Stimulated activated CD8-positive, alpha-beta memory T cell treated with anti-CD3 and anti-CD28 coated beads, Interleukin-12 subunit alpha, Interleukin-12 subunit beta, amount 100 ng/mL, for 24 hours (primary cell): Measurements from ENCODE around the gene PKDREJ.
"Not testable (repeated sequence)": the region's sequence is repeated elsewhere in the genome, so short reads cannot be mapped to it uniquely, and the experiment has no call there.

Experiments
- DNase-seq: peaks from one replicate; pipeline ENCODE4 v3.0.0-alpha.2; 2020; ENCODE audit errors: extremely low read depth

The PKDREJ gene

DNA sequence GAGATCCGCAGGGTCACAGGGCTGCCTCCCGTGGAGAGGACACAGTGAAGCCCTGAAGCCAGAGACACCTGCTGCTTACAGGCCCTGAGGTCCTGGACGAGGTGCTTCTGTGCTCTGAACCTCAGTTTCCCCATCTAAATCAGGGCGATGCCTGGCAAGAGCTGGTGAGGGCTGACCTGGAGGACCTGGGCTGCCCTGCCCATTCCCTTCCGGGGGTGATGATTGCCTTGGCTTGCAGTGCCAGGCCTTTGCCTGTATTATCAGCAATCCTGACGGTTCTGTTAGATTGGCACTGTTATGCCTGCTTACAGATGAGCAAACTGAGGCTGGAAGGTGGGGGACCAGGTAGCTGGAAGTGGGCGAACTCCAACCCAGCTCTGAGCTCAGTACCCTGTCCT is 25.7 kb upstream of the PKDREJ start:
- DNase-seq, result no peak

DNA sequence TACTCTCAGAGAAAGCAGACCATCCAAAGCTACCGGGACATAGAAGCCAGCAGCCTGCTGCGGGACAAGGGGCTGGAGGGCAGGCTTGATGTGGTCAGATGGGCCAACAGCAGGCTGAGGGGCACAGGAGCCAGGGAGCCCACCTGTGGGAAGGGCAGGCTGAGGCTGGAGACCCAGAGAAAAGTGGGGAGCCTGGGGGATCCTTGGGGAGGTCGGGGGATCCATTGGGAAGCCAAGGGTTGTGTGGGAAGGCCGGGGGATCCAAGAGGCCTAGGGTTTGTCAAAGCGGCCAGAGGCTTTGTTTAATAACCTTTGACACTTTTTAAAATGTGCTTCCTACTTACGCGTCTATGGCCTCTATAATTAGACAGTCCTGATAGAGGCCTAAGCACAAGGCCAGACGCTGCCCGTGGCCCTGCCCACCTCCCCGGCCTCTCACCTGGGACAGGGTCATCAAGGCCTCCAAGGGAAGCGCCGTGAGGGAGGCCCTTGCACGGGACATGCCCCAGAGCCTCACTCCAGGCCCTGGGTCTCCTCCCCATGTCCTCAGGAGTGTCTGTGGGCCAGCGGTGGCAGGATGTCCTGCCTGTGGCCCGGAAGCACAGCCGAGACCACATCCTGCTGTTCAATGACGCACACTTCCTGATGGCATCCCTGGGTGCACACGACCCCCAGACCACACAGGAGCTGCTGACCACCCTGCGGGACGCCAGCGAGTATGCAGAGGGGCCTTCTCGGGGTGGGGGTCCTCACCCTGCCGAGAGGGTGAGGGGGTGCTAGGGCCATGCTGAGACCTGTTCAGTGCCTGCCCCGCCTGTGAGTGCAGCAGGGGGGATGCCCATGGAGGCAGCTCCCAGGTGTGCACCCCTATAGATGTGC is 25.0 kb upstream of the PKDREJ start:
- no peak for DNase-seq

DNA sequence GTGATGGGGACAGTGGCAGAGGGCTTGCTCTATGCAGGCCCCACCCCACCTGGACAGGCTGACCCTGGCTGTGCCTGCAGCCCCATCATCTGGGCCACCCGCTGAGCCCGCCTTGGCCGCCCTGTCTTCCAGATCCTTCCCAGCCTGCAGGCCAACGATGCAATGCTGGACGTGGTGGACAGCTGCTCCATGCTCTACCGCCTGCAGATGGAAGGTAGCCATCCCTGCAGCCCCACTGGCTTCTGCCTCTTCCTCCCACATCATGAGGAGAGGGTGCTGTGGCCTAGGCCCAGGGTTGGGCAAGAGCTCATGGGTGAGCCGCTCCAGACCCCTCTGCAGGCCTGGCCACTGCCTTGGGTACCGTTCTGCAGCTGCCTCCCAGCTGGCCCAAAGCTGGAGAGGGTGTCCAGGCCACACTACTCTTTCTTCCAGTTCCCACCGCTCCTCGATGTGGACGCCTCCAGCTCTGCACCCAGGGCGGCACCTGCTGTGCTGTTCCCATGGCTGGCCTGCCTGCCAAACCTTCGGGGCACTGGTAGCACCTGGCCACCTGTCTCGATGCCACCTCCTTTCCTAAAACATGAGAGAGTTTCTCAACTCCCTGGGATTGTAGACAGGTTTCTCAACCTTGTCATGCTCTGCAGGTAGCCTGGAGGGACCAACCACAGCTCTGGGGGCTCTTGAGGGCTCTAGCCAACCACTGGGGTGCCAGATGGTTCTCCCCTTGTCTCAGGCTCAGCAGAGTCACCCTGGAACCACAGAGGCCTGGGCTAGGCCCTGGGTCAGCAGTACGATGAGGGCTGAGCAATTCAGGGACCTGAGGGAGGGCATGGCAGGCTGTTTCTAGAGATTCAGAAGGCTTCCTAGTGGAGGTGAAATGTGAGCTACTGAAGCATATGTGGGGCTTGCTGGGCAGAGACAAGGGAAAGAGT is 24.1 kb upstream of the PKDREJ start:
- no peak for DNase-seq

DNA sequence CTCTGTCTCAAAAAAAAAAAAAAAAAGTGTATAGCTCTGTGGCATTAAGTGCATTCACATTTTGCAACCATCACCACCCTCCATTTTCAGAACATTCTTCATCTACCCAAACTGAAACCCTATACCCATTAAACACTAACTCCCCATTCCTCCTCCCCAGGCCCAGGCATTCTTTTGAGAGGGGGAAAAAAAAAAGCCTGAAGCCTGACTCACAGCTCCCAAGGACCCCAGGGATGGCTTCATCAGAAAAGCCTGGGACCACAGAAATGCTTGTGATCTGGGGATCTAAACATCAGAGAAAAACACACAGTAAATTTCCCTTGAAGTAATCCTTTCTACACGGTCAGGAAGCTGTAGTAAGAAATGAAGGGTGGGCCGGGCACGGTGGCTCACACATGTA is 22.9 kb upstream of the PKDREJ start:
- no peak for DNase-seq

DNA sequence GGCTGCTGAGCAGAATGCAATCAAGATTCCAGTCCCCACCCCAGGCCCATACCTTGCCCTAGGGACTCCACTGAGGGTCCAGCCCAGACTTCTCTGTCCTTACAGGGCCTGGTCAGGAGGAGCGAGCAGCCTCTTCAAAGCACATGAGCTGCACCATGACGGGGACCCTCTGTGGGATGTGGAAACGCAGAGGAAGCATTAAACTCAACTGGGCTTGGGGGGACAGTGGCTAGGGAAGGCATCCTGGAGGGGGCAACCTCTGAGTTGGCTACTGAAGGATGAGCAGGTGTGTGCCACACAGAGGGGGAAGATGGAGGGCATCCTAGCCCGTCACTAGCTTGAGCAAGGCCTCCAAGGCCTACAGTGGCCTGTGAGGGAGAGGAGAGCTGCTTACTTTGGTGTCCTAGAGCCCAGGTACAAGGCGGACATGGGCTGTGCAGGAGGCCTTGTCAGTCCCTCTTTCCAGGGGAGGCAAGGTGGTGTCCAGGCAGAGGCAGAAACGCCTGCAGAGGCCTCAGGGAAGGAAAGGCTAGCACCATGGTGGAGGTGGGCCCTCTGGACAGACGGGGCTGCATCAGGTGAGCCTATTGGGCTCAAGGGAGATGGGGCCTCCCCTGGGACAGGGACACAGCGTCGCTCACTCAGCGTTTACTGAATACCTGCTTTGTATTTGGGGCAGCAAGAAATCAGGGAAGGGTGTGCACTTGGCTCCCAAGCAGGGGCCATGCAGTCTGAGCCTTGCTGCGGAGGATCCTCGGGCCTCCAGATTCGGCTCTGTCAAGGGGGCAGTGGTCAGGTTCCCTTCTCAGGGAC is 18.9 kb upstream of the PKDREJ start:
- no peak for DNase-seq

DNA sequence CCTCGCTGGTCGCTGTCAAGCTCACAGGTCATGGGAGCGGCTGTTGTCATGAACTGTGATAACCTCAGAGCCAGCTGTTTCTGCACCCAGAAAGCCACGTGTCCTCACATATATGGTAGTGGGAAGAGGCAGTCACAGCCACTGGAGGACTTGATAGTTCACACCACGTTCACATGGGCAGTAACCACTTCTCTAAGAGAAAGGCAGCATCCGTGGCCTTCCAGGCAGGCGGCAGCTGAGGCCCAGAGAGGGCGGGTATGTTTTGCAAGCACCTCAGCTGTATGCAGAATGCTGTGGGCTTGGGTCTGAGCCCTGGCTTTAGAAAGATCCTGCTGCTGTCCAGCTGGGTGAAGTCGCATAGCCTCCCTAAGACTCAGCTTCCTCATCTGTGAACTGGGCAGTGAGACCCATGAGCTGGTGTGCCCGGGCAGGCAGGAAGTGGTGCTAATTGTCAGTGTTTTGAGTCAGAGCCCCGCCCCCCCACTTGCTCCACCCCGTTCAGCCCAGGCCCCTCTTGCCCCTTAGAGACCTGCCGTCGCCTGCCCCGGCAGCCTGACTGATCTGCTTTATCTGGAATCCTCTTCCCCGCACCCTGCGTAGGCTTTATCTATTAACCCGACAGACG is 18.0 kb upstream of the PKDREJ start:
- no peak for DNase-seq

DNA sequence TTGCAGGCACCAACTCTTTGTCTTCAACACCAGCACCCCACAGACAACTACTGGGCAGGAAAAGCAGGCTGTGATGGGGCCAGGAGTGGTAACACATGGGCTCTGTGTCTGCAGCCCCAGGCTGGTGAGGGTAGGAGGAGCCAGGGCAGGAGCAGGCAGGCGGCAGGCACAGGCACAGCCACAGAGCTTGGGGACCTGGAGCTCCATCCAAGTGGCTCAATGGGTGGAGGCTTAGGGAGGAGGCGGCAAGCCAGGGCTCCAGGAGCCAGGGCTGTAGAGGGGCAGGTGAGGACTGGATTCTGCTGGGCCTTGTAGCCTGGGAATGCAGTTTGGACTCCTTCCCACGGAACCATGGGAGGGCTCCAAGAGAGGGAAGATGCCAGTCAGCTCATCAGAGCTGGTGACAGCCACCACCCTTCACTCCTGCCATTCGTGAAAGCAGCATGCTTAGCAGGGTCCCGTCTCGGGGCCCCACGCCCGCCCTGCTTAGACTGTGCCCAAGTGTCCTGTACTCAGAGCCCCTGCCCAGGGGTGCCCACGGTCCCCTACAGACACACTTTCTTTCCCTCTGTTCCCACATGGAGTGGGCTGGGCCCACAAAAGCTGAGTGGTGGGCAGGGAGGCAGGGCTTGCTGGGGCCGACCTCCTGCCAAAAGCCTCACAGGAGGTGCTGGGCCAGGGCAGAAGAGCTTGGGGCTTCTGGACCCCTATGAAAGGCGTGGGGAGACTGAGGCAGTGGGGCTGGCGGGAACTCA is 17.1 kb upstream of the PKDREJ start:
- no peak for DNase-seq

DNA sequence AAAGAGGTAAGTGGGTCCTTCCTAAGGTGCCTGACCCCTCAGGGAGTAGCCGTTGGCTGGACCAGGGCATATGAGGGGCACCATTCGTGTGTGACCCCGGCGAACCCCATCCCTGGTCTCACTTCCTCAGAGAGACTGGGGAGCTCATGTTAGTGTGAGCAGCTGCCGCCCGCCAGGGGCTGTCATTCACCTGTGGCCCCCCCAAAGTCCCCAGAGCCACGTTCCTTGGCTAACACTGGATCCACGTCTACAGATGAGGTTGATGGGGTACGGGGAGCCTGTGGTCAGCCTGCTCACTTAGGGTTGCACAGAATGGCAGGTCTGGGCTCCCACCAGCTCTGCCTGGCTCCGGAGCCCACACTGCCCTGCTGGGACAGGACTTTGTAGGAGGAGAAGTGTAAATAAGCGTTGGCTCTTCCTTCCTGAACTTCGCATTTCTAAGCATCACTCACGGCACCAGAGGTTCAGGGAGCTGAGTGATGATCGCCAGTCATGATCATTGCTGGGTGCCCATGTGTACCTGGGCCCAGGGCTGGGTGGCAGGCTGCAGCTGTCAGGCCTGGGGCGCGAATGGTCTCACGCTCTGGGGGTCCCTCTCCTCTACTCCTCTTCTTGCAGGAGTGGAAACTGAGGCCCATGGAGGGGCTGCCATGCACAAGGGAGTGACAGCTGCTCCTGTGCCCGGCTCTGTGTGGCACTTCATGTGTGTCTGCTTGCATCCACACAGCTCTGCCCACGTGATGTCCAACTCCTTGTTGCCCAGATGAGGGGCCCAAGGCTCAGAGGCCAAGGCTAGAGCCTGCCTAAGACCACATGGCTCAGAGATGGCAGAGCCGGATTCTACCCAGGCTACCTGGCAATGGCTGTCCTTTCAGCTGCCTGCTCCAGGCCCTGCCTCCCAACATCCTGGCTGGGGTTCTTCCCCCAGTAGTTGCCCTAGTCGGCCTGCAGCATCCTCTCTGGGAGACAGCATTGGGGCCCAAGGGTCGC is 15.8 kb upstream of the PKDREJ start:
- DNase-seq, result no peak

DNA sequence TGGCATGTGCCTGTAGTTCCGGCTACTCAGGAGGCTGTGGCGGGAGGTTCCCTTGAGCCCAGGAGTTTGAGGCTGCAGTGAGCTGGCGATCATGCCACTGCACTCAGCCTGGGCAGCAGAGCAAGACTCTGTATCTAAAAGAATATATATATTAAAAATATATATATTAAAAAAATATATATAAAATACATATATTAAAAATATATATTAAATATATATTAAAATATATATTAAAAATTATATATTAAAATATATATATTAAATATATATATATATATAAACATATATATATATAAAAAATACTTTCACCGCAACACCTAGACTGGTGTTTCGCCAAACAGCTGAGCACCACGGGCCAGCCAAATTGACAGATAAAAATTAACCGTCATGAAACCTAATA is 13.4 kb upstream of the PKDREJ start:
- no peak for DNase-seq

DNA sequence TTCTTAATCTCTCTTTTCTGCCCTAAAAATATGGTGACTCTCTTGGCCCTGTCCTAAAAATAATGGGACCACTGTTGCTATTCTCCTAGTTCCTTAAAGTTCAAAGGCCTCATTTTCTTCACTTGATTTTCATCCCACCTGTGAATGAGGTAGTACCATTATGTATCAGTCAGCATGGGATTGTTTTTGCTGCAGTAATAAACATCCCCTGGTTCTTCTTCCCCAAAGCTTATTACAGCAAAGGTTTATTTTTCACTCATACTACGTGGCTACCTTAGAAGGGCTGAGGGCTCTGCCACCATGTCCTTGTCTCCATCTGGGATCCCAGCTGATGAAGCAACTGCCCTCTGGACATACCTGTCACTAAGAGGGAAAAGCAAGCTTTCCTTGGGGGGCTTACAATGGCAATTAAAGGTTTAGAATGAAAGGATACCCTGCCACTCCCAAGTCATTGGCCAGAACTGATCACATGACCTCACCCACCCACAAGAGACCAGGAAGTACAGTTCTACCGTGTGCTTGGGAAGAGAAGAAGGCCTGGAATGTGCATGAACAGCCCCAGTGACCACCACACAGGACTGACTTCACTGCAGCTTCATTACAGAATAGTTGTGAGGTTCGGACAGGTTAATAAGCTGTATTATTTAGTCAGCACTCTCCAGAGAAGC is 12.4 kb upstream of the PKDREJ start:
- no peak for DNase-seq

DNA sequence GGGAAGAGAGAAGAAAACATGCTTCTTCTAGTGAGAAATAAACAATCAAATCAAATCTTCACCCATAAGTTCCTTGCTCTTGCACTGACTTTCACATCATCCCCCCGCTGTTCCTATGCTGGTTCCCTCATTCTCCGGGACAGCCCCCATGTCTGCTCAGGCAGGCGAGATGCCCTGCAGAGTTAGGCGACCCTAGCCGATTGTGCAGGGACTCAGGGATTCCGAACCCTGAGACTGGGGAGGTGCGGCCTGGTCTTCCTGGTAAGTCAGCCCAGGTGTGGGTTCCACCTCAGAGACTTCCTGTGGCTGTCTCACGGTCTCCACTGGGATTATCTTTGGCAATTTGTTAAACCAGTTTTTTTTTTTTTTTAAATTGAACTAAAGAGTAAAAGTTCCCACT is 11.2 kb upstream of the PKDREJ start:
- DNase-seq, result no peak

DNA sequence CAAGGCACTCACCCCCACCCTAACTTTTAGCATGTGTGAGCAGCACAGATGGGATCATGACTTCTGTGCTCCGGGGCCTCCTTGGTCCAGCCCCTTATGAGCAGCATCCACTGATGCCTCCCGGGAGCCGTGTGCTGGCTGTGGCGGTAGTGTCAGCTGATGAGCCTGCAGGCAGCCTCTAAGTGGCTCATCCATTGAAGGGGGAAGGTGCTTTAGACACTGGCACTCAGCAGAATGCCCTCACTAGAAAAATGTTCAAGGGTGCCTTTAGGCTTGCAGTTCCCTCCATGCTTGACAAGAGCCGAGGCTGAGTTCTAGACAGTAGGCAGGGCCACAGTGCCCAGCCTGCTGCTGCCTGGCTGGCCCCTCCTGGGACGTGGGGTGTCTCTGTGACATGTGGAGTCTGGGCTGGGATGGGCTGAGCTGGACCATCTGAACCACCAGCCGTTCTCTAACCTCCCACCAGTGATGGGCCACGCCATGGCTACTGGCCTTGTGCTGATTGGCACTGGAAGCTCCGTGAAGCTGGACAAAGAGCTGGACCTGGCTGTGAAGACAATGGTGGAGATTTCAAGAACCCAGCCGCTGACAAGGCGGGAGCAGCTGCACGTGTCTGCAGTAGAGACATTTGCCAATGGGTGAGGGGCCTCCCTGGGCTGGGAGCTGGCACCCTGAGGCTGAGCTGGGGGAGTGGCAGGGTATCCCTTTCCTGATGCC is 10.4 kb upstream of the PKDREJ start:
- no peak for DNase-seq

DNA sequence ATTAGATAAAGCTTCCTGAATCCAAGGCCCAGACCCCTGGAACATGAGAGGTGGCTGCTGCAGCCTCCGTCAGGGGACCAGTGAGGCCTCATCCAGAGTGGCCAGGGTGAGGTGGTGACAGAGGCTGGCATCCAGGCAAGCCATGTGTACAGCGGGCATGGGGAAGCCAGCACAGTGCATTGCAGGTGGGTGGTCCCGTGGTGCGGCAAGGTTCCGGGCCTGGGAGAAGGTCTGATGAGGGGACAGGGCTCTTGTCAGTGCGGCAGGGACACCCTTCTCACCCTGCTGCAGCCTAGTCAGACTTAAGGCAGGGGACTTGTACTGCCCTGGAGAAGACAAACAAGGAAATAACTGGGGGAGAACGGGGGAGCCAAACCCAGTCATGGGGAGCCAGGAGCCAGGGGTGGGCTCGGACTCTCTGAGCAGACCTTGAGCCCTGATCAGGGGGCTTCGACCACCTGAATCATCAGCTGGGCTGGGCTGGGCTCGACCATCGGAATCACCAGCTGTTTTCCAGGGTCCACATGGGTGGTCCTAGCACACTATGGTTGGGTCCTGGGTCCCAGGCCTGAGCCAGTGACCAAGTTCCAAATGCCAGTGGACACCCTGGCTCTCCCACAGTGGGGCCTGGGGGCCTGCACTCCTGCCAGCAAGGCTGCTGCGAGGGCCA is 9.8 kb upstream of the PKDREJ start:
- no peak for DNase-seq

DNA sequence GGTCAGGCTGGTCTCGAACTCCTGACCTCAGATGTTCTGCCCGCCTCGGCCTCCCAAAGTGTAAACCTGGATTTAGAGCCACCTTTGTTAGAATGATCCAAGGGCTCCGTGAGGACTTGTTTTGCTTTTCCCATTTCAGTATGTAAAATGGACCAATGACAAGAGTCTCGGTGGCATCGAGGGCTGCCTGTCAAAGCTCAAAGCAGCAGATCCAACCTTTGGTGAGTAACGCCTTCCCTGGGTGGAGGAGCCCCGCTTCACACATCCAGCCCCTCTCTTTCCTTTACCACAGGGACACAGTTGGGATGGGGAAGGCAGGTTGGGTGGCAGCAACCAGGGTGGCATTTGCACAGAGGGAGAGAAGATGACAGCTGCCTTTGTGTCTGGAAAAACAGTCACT is 9.1 kb upstream of the PKDREJ start:
- no peak for DNase-seq

DNA sequence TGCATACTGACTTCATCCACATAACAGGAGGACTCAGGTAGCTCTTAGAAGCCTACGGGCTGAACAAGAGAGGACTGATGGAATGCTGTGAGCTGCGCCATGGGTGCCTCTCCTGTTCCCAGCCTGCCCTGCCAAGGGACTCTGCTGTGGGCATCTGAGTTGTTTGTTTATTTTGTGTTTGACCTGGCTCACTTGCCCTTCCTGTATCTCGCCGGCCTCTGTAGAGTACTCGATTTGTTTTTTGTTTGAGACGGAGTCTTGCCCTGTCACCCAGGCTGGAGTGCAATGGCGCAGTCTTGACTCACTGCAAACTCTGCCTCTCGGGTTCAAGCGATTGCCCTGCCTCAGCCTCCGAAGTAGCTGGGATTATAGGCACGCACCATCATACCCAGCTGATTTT is 6.4 kb upstream of the PKDREJ start:
- DNase-seq, result no peak

DNA sequence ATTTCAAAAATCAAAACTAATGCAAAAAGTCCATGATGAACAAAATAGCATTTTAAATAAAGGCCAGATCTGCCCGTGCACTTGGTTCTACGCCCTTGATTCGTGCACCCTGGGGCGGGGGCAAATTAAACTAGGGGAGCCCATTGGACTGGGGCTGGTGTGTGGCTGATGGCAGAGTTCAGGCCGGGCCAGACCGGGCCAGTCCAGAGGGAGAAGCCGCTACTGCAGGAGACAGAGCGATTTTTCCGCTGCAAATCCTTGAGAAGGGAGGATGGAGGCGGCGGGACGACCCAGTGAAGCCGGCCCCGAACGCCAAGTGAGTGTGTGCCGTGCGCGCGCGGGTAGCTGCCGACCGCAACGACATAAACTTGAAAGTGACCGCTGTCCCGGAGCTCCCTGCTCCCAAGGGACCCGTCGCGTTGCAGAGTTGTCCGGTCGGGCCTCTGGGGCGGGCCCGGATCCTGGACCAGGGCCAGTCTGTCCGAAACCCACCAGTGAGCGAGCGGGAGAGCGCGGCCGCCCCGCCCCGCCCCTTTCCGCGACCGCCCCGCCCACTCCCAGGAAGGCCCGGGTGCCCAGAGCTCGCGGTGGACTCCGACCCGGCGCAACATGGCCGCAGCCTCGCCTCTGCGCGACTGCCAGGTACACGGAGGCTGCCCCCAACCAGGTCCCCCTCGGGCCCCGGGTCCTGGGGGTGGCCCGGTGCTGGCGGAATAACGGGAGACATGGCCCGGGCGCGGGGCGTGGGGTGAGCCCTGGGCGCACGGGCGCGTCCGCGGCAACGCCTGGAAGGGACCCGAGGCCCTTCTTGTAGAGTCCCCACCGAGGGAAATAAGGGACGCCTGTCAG is 4.5 kb upstream of the PKDREJ start, which contains the start of gene TTC38:
Gene TTC38, plus strand, starts transcription at position 578 of the 849 bp plus-strand sequence. Its CDS starts 32 bp downstream, at position 610.
- no peak for DNase-seq

DNA sequence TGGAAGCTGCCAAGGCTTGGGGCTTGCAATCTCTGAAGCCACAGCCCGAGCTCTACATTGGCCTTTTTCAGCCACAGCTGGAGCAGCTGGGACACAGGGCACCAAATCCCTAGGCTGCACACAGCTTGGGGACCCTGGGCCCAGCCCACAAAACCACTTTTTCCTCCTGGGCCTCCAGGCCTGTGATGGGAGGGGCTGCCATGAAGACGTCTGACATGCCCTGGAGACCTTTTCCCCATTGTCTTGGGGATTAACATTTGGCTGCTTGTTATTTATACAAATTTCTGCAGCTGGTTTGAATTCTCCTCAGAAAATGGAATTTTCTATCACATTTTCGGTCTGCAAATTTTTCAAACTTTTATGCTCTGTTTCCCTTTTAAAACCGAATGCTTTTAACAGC is 2.5 kb upstream of the PKDREJ start:
- DNase-seq, result not testable (repeated sequence)
